ENCODE data around the gene IL36G.

Gene IL36G

DNA sequence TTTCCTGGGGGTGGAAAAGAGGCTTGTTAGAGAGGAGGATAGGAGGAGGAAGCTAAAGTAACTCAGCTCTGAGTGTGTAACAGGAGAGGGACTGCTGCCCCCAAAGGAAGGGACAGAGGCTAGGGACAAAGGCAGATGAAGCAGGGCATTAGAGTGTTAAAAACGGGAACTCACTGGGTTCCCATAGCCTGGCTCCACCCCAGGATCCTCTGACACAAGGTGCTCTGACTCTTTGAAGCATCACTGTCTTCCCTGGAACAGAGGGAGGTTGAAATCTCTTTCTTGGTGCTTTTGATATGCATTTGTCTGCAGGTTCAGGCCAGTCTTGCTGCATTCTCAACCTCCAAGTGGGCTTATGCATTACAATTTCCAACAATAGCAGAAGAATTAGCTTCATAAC is 50.3 kb downstream of the IL36G start:
- H3K36me3 ChIP-seq (ENCODE audit: insufficient read depth, low read length) = no peaks in the 10 kb centered on the region
- ATAC-seq (ENCODE audit: insufficient read depth, low read depth) (no peak), DNase-seq (no peak)
- peaks cover 32% of the 10 kb centered on the region for H3K27me3 ChIP-seq (ENCODE audit: insufficient read depth, low read length, poor library complexity)
- TF ChIP-seq, protein P1, sequence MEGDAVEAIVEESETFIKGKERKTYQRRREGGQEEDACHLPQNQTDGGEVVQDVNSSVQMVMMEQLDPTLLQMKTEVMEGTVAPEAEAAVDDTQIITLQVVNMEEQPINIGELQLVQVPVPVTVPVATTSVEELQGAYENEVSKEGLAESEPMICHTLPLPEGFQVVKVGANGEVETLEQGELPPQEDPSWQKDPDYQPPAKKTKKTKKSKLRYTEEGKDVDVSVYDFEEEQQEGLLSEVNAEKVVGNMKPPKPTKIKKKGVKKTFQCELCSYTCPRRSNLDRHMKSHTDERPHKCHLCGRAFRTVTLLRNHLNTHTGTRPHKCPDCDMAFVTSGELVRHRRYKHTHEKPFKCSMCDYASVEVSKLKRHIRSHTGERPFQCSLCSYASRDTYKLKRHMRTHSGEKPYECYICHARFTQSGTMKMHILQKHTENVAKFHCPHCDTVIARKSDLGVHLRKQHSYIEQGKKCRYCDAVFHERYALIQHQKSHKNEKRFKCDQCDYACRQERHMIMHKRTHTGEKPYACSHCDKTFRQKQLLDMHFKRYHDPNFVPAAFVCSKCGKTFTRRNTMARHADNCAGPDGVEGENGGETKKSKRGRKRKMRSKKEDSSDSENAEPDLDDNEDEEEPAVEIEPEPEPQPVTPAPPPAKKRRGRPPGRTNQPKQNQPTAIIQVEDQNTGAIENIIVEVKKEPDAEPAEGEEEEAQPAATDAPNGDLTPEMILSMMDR (IDR thresholded peaks at IDR 0.05; ENCODE audit: borderline replicate concordance, extremely low read depth, low read length, poor library complexity, severe bottlenecking) = no peak
- no peak for TF ChIP-seq EZH2 (IDR thresholded peaks at IDR 0.05; ENCODE audit: borderline replicate concordance, low read depth, low read length, severe bottlenecking)
- no peak overlapping the region for H2AFZ ChIP-seq (ENCODE audit: low read depth, low read length)
- H3K4me1 ChIP-seq (ENCODE audit: insufficient read depth, low read length) = no peaks in the 10 kb centered on the region
- no peak overlapping the region for H3K4me3 ChIP-seq (ENCODE audit: low read depth in 1 of 2, low read length in 2 of 2)
- H3K9ac ChIP-seq (ENCODE audit: low read depth, low read length) = no peak overlapping the region
- no peak overlapping the region for H3K4me2 ChIP-seq (ENCODE audit: insufficient read depth, low read length)
- no peaks in the 10 kb centered on the region for H3K9me3 ChIP-seq (ENCODE audit: insufficient read depth, low read length, severe bottlenecking)
- H3K79me2 ChIP-seq (ENCODE audit: insufficient read depth, low read length) = no peaks in the 10 kb centered on the region
- H4K20me1 ChIP-seq (ENCODE audit: insufficient read depth, low read length) = no peaks in the 10 kb centered on the region
- H3K27ac ChIP-seq (ENCODE audit: low read length) = no peak overlapping the region

DNA sequence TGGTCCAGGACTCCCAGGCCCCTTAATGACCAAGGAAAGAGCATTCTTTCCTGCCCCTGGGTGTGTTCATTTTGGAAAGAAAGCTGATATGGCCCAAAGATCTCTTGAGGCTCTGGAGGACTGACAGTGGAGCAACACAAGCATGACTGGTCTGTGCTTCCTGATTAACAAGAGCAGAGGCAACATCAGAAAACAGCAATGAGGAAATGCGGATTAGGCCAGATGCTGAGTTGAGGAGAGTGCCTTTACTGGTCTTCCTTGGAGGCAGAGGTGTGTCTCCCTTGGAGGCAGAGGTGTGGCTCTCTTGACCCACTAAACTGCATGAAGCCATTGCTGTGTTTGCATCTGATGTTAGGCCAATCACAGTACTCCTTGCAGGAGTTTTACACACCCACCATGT is 54.9 kb downstream of the IL36G start:
- Histone ChIP-seq H3K27ac (ENCODE audit: low read length) (no peak overlapping the region), H3K9ac (ENCODE audit: low read depth, low read length) (no peak overlapping the region), H3K9me3 (ENCODE audit: insufficient read depth, low read length, severe bottlenecking) (no peaks in the 10 kb centered on the region), H3K27me3 (ENCODE audit: insufficient read depth, low read length, poor library complexity) (peaks cover 26% of the 10 kb centered on the region), H2AFZ (ENCODE audit: low read depth, low read length) (no peak overlapping the region), H3K4me1 (ENCODE audit: insufficient read depth, low read length) (no peaks in the 10 kb centered on the region), H3K4me2 (ENCODE audit: insufficient read depth, low read length) (no peak overlapping the region), H4K20me1 (ENCODE audit: insufficient read depth, low read length) (no peaks in the 10 kb centered on the region), H3K79me2 (ENCODE audit: insufficient read depth, low read length) (no peaks in the 10 kb centered on the region), H3K36me3 (ENCODE audit: insufficient read depth, low read length) (no peaks in the 10 kb centered on the region), H3K4me3 (ENCODE audit: low read depth in 1 of 2, low read length in 2 of 2) (no peak overlapping the region)
- ATAC-seq (ENCODE audit: insufficient read depth, low read depth) (no peak), DNase-seq (no peak)
- TF ChIP-seq EZH2 (IDR thresholded peaks at IDR 0.05; ENCODE audit: borderline replicate concordance, low read depth, low read length, severe bottlenecking) = no peak
- TF ChIP-seq, protein P1 (IDR thresholded peaks at IDR 0.05; ENCODE audit: borderline replicate concordance, extremely low read depth, low read length, poor library complexity, severe bottlenecking) = no peak

DNA sequence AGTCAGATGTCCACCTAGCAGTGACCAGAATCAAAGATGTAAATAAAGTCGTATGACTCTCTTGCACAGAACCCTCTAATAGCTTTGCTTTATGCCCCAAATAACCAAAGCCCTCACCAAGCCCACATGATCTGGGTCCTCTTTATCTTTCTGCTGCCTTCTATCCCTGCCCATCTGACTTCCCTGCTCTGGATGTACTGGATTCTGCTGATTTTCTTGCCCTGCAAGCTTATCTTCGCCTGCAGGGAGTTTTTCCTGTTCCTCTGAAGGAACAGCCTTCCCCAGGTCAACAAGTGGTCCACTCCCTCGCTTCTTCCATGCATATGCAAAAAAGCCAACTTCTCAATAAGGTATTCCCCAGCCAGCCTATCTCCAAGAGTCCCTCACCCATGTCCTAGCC is 56.2 kb downstream of the IL36G start:
- Histone ChIP-seq H3K36me3 (ENCODE audit: insufficient read depth, low read length) (no peaks in the 10 kb centered on the region), H3K4me1 (ENCODE audit: insufficient read depth, low read length) (no peaks in the 10 kb centered on the region), H3K9me3 (ENCODE audit: insufficient read depth, low read length, severe bottlenecking) (no peaks in the 10 kb centered on the region), H3K27ac (ENCODE audit: low read length) (no peak overlapping the region), H2AFZ (ENCODE audit: low read depth, low read length) (no peak overlapping the region), H3K4me3 (ENCODE audit: low read depth in 1 of 2, low read length in 2 of 2) (no peak overlapping the region), H3K79me2 (ENCODE audit: insufficient read depth, low read length) (no peaks in the 10 kb centered on the region), H4K20me1 (ENCODE audit: insufficient read depth, low read length) (no peaks in the 10 kb centered on the region), H3K4me2 (ENCODE audit: insufficient read depth, low read length) (no peak overlapping the region), H3K9ac (ENCODE audit: low read depth, low read length) (no peak overlapping the region), H3K27me3 (ENCODE audit: insufficient read depth, low read length, poor library complexity) (peaks cover 24% of the 10 kb centered on the region)
- ATAC-seq (ENCODE audit: insufficient read depth, low read depth) (no peak), DNase-seq (no peak)
- TF ChIP-seq EZH2 (IDR thresholded peaks at IDR 0.05; ENCODE audit: borderline replicate concordance, low read depth, low read length, severe bottlenecking) = no peak
- TF ChIP-seq, protein P1 (IDR thresholded peaks at IDR 0.05; ENCODE audit: borderline replicate concordance, extremely low read depth, low read length, poor library complexity, severe bottlenecking) = no peak

Data from DND-41 (cell line).